HG03442 (cell line): ENCODE data around the gene RPS24.
"Not testable (repeated sequence)": the region's sequence is repeated elsewhere in the genome, so short reads cannot be mapped to it uniquely, and the experiment has no call there.

Source experiments
- ATAC-seq: cut with Tn5 transposase; IDR thresholded peaks from one replicate; pipeline ENCODE4 v1.9.1; 2021; ENCODE audit warnings: mild to moderate bottlenecking, moderate library complexity; ENCODE audit not compliant: unreplicated experiment

Gene RPS24

GRCh38 chr10:78047314-78047891, 13.7 kb downstream of the RPS24 start:
- ATAC-seq, result no peak

DNA sequence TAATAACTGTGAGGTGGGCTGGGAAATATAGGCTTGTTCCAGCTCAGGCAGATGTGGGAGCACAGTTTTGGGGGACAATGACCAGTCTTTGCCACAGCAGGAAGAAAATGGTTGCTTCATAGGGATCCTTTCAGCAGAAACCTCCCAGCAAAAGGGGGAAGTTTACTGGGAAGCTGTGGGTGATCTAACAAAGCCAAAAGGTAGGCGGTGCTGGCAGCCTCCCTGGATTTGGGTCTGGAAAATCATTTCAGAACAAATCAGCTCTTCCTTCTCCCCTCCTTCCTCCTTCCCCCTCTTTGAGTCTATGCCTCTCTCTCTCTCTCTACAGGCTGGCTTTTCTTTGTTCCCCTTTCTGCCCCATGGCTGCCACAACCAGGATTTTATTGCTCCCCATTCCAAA, 16.2 kb downstream of the RPS24 start:
- ATAC-seq, result no peak

GRCh38 chr10:78053211-78053868, 19.7 kb downstream of the RPS24 start:
- no peak for ATAC-seq

DNA sequence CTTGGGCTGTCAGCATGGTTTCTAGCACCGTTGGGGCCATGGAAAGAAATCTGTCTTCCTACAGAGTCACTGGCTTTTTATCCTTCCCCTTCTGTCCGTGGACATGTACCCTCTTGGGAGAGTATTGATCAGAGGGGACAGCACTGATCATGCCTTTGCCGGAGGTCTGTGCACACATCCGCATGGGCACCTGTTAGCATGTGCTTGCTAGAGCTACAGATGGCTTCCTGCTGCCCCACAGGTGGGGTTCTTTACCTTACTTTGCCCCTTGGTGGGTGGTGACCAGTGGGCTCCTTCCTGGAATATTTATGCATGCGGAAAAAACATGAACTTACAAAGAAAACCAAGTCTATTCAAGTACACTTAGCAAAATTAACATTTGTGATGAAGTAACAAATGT, 24.9 kb downstream of the RPS24 start:
- ATAC-seq, result no peak

GRCh38 chr10:78059906-78060702, 26.4 kb downstream of the RPS24 start:
- no peak for ATAC-seq

GRCh38 chr10:78062296-78062695, 28.6 kb downstream of the RPS24 start:
- no peak for ATAC-seq

DNA sequence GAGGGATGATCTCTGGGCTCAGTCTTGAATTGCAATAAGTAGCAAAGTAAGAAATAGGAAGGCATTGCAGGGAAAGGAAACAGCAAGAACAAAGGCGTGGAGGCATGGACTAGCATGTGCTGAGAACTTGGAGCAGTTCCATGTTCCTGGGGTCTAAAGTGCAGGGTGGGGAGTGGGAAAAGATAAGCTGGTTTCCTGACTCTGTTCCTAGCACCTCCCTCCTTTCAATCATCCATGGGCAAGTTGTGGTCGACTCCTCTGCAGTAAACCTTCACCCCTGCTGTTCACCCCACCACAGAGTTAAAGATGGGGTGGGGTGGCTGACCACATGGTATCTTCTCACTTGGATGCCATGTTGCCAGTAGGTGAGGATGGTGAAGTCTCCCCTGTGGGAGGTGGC, 29.6 kb downstream of the RPS24 start:
- ATAC-seq, result no peak

GRCh38 chr10:78064919-78065318, 31.3 kb downstream of the RPS24 start:
- ATAC-seq, result not testable (repeated sequence)

GRCh38 chr10:78065611-78066010, 31.9 kb downstream of the RPS24 start:
- ATAC-seq, result no peak

DNA sequence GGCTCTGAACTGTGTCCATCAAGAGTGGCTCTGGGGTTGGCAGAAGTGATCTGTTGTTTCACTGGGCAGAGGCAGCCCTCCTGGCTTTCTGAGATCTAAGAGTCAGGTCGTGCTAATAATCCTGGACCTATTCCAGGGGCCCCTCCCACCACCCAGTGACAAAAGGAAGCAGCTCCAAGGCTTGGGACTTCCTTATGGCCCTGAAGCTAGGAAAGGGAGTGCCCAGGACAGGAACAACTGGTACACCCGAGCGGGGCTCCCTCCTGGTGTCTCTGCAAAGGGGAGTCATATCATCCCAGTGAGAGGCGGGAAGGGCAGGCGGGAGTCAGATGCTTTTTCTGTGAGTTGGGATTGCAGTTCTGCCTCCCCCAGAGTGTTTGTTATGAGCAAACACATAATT, 32.3 kb downstream of the RPS24 start:
- ATAC-seq, result no peak

DNA sequence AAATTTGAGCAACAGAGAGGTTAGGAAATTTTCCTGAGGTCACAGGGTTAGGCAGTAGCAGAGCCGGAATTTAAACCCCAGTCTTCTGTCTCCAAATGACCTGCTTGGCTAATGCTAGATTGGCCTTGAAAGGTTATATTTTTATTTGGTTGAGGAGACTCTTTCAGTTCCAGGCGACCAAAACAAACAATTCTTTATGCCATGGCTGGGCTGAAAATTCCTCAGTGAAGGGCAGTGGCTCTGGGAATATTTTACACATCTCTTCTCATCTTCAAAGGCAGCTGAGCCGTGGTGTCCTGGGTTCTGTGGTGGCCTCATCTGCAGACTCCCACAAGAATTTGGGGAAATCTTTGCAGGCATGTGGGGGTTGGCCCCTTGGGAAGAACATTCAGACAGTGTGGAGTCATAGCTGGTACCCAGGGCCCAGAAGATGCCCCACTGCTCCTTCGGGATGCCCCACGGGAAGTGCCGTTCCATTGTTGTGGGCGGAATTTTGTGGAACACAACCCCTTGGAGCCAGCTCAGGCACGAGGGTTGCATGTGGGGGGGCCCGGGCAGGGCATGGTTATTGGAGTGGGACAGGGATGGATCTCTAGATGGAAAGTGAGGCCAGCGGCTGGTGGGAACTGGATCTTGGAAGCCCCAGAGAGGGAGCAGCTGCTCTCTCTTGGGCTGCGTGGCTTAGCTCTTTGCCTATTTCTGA, 33.2 kb downstream of the RPS24 start:
- ATAC-seq, result no peak

DNA sequence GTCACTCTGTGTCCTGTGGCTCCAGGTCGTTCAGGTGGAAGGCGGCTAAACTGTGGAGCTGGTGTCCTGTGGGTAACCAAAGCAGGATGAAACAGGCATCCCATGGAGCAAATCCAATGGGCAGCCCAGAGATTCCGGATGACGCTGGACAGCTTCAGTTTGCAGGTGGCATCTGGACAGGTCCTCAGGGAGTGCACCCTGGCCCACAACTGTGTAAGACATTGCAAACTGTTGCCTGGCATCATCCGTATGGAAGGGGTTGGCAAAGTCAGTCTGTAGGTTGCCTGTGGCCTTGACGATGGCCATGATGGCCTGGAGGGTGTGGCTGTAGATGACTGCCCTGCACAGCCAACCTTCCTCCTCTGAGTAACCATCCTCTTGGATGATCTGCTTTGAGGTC, 35.5 kb downstream of the RPS24 start:
- ATAC-seq, result no peak

DNA sequence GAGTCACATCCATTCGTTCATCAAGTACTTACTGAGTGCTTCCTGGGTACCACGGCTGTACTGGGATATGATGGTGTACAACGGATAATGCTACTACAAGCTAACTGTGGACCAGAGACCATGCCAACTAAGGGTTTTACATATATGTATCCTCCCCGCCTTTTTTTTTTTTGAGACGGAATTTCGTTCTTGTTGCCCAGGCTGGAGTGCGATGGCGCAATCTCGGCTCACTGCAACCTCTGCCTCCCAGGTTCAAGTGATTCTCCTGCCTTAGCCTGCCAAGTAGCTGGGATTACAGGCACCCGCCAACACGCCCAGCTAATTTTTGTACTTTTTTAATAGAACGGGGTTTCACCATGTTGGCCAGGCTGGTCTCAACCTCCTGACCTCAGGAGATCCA, 36.4 kb downstream of the RPS24 start:
- not testable (repeated sequence) for ATAC-seq

GRCh38 chr10:78070726-78071125, 37.1 kb downstream of the RPS24 start:
- no peak for ATAC-seq

DNA sequence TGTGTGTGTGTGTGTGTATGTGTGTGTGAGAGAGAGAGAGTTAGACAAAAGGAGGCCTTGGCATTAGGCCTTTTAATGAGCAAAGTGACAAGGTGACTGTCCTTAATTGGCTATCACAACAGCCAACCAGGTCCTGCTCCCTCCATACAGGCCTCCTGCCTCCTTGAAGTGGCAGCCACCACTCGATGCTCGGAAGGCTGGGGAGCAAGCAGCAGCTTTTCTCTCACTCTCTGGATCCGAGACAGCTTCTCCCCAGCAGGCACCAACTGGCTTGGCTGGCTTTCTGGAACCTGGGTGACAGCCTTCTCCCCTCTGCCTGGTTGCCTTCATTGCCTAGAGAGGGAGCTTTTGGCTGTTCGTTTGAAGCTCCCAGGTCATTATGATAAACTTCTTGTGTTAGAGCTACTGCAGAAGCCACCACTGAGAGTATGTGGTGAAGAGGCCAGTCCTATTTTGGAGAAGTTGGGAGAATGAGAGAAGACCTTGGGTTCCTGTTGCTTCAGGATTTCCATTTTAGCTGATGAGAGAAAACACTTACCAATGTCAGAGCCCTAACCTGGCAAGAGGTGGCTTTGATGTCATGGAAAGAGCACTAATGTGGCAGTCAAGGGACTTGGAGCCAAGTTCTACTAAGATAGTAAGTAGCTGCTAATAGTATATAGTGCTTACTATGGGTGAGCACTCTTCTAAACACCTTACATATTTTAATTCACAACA, 37.6 kb downstream of the RPS24 start:
- no peak for ATAC-seq

- ATAC-seq, result no peak
These were observed 38.2 kb downstream of the RPS24 start for GRCh38 chr10:78071857-78072179.

DNA sequence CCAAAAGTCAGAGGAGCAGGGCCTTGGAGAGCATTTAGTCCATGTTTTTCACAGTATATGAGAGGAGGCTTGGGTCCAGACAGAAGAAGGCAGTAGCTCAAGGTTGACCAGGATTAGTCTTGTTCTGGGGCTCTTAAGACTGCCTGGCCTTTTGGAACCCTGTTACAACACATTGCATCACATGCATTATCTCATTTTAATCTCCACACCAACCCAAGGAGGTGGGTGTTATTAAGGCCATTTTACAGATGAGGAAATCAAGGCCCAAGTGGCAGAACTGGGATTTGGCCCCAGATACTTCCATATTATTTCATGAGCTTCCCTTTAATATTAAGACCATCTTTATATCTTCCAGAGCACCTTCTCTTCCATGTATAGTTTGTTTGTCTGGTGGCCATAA, 38.8 kb downstream of the RPS24 start:
- ATAC-seq, result no peak

DNA sequence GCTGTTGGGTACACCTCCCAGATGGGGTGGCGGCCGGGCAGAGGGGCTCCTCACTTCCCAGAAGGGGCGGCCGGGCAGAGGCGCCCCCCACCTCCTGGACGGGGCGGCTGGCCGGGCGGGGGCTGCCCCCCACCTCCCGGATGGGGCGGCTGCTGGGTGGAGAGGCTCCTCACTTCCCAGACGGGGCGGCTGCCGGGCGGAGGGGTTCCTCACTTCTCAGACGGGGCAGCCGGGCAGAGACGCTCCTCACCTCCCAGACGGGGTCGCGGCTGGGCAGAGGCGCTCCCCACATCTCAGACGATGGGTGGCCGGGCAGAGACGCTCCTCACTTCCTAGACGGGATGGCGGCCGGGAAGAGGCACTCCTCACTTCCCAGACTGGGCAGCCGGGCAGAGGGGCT, 42.1 kb downstream of the RPS24 start:
- not testable (repeated sequence) for ATAC-seq

- no peak for ATAC-seq
These were observed 45.1 kb downstream of the RPS24 start for GRCh38 chr10:78078539-78079330.

DNA sequence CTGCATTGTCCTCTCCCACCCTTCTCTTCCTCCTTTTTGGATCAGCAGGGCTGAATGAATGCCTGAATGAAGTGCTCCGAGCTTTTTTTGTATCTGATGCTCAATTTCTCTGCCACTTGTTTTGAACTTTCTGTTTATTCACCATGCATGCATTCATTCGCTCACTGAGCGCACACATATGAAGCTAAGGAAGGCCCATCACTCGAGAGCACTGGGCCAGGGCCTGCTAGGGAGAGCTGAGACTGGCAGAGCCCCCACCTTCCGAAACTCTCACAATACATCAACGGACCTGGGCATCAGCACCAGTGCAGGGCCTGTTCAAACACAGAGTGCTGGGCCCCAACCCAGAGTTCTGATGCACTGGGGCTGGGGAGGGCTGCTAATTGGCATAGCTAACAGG, 45.7 kb downstream of the RPS24 start:
- no peak for ATAC-seq
